Thyroid gland (tissue), 4 donors: ENCODE data around the gene UPK1A.

Experiments used
- CTCF ChIP-seq, 6 experiments: fragments of 200-600 bp in 3 of 6; fragments of 450-650 bp in 3 of 6; sonication (generic) in 3 of 6; IDR thresholded peaks; one replicate each; pipeline ENCODE4 v1.5.1; 2016 to 2019; ENCODE audit warnings: antibody characterized with exemption in 6 of 6, mild to moderate bottlenecking in 2 of 6, inconsistent platforms in 1 of 6, moderate library complexity in 1 of 6
- POLR2A ChIP-seq, 2 donors: fragments of 450-650 bp; IDR thresholded peaks; one replicate each; pipeline ENCODE4 v1.6.1; 2017; ENCODE audit warnings: antibody characterized with exemption in 2 of 2, mild to moderate bottlenecking in 2 of 2, moderate library complexity in 1 of 2

- TF ChIP-seq CTCF (IDR thresholded peaks at IDR 0.05), result no peak
- TF ChIP-seq POLR2A (IDR thresholded peaks at IDR 0.05), result no peak
These were observed 46.3 kb upstream of the UPK1A start for GRCh38 chr19:35620001-35620400.
